HG03469 (cell line): ENCODE results near the gene WDR70.
"Not testable (repeated sequence)": the region's sequence is repeated elsewhere in the genome, so short reads cannot be mapped to it uniquely, and the experiment has no call there.

Experiments used
- ATAC-seq: cut with Tn5 transposase; IDR thresholded peaks from one replicate; pipeline ENCODE4 v1.9.1; 2021; ENCODE audit warnings: mild to moderate bottlenecking, moderate library complexity, moderate number of reproducible peaks; ENCODE audit not compliant: unreplicated experiment

The WDR70 gene

GRCh38 chr5:37740331-37741066, 361.4 kb downstream of the WDR70 start:
- ATAC-seq: no peak

GRCh38 chr5:37742111-37742510, 363.0 kb downstream of the WDR70 start:
- ATAC-seq: no peak

DNA sequence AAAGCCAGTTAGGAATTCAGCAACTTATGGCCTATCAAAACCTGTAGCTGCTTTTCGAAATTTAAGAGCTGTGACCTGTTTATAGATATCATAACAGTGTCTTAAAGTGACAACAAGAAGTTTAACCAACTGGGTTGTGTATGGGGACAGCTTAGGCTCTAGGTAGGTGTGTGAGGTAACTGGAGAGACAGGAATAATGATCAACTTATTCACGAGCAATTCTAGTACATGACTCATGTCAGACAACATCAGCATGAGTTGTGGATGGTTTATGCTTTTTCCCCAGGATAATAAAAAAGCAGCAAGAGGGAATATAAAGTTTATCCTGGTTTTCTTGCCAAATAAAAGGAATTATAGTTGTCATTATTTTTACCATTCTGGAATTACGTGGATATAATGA, 372.1 kb downstream of the WDR70 start:
- ATAC-seq: no peak

- ATAC-seq: no peak
Measured at GRCh38 chr5:37754976-37755375, 375.9 kb downstream of the WDR70 start.

DNA sequence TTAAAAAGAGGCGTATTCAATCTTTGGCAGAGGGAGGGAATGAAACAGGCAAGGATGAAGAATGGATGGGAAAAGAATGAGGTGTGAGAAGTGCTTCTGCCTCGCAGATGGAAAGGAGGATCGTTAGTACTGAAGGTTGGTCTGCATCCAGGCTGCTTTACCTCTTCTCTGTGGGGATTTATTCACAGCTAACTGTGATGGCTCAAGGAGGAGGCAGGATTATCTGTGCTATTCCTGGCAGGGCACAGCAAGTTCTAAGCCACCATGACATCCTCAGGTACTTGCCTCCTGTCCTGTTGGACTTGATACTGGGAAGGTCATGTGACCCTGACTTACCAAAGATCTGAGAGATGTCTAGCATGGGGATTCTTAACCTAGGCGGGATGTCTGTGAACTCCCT, 376.5 kb downstream of the WDR70 start:
- no peak for ATAC-seq

DNA sequence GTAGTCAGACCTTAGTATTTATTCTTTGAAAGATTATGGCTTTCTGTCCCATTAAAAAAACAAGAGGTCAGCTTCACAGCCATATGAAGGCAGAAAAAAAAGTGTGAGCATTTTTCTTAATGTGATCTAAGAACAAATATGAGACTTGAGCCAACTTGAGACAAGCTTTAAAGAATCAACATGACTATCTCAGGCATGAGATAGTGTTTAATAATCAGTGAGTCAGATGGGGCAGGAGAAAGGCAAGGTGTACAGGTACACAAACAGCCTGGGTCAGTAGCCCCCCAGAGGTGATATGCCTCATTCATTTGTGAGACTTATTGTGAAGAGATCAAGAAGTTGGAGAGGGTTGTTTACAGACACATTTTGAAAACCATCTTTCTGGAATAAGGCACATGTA, 377.1 kb downstream of the WDR70 start:
- ATAC-seq: no peak

DNA sequence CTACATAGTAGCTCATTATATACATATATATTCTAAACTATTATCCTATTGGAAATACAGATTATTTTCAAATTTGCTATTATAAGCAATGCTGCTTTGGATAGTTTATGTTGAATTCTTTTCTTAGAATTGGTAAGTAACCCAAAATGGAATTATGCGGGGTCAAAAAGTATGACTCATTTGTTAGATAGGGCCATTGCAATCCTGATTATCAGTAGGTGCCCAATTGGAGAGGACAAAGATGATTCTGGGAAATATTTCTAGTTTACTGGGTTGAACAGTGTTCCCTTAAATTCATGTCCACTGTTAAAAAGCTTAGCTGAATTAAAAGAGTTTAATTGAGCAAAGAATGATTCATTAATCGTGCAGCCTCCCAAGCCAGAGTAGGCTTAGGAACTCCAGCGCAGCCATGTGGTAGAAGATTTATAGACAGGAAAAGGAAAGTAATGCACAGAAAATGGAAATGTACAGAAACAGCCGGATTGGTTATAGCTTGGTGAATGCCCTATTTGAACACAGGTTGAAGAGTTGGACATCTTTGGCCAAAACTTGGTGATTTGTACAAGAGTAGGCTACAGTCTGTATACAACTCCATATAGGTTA, 379.0 kb downstream of the WDR70 start:
- no peak for ATAC-seq

DNA sequence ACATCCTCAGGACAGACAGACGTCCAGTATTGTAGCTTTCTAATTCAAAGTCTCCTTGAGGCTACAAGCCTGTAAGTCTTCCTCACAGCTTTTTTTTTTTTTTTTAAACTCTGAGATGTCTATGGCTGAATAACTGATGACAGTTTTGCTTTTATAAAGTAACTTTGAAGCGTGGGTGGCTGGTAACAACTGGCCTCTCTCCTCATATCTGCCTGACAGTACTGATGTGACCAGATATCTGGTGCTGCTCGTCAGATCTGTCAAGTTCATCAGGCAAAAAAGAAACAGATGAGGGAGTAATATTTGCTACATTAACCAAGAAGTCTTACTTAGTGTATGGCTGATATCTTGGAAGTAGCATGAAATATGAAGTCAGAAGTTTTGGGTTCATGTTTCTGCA, 388.1 kb downstream of the WDR70 start:
- ATAC-seq: no peak

- ATAC-seq: no peak
Measured at GRCh38 chr5:37767961-37768360, 388.8 kb downstream of the WDR70 start.

DNA sequence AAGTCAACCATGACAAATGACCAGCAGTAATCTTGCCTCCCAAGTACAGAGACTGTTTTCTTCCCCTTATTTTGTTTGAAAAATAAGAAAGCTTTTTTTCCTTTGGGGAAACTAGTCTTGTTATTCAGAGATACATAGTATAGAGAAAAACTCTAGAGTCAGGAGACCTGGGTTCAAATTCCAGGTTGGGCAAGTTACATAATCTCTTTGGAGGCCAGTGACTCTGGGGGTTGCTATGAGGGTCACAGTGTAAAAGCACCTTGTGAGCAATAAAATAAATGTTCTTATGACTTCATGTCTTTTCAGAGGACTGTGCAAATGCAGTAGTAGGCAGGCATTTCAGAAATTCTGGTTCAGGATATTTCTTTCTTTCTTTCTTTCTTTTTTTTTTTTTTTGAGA, 389.3 kb downstream of the WDR70 start:
- no peak for ATAC-seq

GRCh38 chr5:37769108-37769507, 390.0 kb downstream of the WDR70 start:
- ATAC-seq: no peak

- ATAC-seq: no peak
Measured at GRCh38 chr5:37769840-37770239, 390.7 kb downstream of the WDR70 start.

- no peak for ATAC-seq
Measured at GRCh38 chr5:37770786-37771185, 391.7 kb downstream of the WDR70 start.

DNA sequence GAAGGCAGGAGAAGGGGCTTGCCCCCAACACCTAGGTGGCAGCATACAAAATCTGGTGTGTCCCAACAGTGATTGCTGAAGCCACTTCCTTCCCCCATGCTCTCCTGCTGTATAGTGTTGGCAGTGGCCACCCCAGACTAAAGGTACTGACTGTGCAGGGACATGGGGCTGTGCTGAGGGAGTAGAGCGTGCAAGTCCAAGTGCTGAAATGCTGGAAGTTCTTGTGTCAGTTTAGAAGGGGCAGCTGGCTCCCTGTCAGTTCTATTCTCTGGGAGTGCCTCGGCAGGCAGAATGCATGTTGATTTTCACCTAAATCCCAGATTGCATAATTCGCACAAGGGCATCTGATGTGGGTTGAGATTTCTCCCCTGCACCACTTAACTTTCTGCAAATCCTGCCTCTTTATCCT, 392.1 kb downstream of the WDR70 start:
- no peak for ATAC-seq

GRCh38 chr5:37771731-37772130, 392.6 kb downstream of the WDR70 start:
- ATAC-seq: no peak

GRCh38 chr5:37772255-37772654, 393.1 kb downstream of the WDR70 start:
- ATAC-seq: no peak

- no peak for ATAC-seq
Measured at GRCh38 chr5:37773809-37774208, 394.7 kb downstream of the WDR70 start.

DNA sequence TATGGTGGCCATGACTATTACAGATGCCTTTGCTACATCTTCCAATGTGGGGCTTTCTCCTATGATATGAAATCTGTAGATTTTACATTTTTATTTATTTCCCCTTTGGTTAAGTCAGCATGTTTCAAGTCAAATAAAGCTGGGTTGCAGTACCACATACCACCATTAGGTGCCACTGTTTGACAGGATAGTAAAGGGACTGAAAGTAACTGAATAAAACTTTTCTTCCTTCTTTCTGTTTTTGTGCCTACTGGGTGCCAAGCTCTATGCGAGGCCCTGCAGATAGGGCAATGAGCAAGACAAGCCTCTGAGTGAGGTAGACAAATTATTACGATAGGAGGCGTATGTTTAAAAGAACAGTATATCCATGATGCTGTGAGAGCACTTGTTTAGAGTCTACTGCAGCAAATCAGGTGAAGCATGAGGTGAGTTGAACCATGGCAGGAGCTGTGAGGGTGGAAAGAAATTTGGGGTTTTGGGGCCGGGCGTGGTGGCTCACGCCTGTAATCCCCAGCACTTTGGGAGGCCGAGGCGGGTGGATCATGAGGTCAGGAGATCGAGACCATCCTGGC, 395.9 kb downstream of the WDR70 start:
- ATAC-seq: no peak

GRCh38 chr5:37776826-37777225, 397.7 kb downstream of the WDR70 start:
- ATAC-seq: no peak

- ATAC-seq: no peak
Measured at GRCh38 chr5:37777432-37778130, 398.5 kb downstream of the WDR70 start.

DNA sequence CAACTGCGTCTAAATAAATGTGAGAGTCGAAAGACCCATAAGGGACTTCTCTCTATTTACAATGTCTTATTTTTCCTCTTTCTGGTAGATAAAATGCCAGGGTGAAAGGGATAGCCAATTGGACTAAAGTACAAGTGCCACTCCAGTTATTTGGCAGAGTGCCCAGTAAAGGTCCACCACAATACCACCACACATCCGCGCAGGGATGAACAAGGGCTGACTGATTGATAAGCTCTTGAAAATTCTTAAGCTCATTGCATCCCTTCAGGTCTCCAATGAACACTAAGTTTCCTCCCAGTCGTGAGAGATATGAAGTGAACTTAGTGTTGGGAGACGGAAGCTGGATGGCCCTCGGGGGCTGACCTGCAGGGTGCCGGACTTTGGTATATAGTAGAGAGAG, 402.3 kb downstream of the WDR70 start:
- not testable (repeated sequence) for ATAC-seq

DNA sequence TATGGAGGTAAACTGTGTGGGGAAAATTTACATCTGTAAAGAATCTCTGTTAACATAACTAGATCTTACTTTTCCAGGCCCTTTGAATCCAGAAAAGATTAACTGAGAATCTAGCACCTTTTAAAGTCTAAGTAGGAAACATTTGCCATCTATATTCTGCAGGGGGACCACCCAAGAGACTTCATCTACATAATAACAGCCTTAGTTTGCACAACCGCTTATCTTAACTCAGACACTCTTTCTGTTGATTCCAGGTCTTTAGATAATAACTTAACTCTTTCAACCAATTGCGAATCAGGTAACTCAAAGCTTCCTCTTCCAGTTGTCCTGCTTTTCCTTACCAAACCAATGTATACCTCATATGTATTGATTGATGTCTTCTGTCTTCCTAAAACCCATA, 407.3 kb downstream of the WDR70 start:
- ATAC-seq: no peak
